Brain pericyte (primary cell): ENCODE data around the gene DHX15.
"Not testable (repeated sequence)": the region's sequence is repeated elsewhere in the genome, so short reads cannot be mapped to it uniquely, and the experiment has no call there.

Experiments used
- DNase-seq: peaks from one replicate; pipeline ENCODE4 v3.0.0-alpha.2; 2012; ENCODE audit warnings: low read depth, low spot score

Gene DHX15

DNA sequence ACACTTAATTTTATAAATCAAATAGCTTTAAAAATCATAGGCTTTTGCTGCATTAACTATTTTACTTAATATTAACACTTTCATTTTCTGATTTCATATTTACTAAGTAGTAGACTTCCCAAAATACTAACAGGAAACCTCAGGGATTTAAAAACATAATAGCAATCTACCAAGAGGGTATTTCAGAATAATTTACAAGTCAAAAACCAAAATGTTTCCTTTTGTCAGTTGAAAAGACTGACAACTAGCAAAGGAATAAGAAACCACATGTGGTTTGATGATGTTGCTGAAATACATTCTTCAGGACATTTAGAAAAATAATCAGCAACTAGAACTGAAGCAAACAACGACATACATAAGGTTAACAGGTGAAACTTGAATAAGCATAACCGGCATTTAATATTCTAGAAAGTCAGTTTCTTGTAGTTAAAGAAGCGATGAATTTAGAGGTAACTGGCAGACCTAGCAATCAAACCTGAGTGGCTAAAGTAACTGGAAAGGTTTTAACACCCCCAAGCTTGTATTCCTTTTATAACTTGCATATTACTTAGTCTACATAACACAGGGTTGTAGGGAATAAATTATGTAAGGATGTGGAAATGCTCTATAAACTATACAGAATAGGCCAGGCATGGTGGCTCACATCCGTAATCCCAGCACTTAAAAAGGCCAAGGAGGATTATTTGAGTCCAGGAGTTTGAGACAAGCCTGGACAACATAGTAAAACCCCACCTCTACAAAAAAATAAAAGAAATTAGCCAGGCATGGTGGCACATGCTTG lies 40.0 kb downstream of the DHX15 start:
- no peak for DNase-seq

DNA sequence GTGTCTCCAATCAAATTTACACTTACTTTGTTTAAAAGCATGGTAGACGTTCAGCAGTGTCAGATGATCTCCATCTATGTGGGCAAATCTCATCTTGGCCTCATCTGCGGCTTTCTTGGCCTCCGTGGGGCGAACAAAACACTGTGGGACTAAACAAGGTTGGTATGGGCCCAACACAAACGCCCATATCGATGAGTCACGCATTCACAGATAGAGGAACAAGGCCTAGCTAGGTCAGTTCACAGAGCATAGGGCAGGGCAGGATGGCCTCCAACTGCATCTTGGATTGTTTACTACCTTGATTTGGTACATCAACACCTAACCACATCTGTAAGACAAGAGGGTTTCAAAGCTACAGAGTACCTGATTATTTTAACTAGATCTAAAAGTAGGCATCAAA lies 47.3 kb downstream of the DHX15 start:
- no peak for DNase-seq

DNA sequence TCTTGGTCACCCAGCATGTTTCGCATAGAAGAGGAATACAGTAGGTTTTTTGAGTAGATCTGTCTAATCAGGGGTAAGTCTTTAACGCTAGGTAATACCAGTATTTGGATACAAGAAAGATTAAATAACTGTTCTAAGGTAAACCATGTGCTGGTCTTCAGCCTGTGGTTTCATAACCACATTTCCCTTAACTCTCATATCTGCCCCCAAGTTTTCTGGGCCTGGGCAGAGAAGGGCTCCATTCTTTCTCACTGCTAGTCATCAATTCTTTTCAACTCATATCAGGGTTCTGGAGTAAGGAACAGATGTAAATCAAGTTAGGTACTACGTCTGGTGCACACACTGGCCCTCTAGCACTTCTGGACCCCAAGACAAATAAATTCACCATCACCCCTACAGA lies 49.0 kb downstream of the DHX15 start:
- no peak for DNase-seq

DNA sequence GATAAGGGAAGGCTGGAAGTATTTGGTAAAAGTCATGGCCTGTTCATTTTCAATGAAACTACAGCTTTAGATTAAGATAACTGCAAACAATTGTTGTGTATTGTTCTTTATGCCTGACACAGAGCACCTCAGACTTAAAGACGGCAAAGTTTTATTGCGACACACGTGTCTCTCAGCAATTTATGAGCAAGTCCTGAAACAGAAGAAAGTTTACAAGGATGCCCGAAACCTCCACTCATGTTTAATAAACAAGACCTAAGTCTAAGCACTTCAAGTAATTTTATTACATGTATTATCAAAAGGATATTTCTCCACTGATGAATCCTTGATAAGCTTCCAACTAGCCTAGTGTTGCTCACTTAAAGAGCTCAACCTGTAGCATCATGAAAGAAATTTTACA lies 51.0 kb downstream of the DHX15 start:
- no peak for DNase-seq

DNA sequence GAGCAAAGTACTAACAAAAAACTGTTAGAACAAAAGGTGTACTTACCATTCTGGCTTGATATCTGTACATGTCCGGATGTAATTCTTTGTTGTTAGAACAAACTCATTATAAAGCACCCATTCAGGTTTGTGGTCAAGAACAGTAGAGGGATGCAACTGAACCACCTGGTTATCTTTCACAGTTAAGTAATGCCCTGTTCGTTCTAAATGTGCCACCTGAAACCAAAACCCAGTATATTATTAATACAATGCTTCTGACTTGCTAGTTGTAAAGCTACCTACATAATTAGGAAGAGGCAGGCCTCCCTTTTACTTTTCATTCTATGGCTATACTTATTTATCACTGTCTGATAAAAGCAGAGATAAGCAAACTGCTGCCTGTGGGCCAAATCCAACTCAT lies 54.8 kb downstream of the DHX15 start:
- no peak for DNase-seq

DNA sequence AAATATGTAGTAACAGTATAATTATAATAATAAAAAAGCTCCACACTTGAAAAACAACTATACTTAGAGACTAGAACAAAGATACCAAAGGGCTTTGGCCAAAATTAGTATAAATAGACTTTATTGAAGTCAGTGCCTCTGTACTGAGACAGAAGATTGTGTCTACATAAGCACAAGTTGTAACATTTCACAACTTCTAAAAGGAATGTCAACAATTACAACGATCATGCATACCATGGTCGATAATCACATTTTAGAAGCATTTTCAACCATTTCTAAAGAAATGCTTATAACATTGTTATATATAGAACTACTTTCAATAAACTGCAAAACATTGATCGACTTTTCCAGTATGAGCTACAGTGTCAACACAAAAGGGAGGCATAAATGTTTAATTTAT lies 57.0 kb downstream of the DHX15 start:
- DNase-seq = no peak

DNA sequence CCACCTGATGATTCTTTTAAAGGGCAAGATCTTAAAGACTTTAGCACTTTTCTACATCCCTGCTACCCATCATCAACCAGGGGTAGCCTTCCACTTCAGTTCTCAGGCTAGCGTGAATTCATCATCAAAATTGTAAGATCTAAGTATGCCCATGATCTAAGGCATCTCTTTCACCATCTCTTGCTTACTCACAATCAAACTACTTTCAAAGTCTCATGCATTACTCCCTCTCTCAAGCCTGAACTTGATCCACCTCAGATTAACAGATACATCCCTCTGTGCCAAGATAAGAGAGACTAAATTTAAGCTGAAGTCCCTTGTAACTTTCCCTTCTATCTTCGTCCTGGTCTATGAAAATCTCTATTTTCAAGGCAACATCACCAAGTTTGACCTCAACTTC lies 62.8 kb downstream of the DHX15 start:
- no peak for DNase-seq

DNA sequence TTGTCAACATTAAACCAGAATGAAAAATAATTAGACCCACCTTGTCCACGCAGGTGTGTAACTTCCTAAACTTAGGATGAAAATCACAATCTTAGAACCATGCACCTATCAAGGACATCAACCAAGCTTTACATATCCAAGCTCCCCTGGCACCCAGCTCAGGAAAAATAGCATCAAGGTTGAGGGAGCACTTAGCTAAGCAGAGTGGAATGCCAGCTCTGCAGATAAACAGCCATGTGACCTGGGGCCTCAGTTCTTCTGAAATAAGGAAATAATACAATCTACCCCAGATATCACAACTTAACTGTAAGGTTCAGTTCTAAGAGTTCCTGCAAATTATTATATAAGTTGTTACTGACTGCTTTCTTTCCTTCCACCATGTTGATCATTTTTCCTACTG lies 64.7 kb downstream of the DHX15 start:
- DNase-seq = no peak

DNA sequence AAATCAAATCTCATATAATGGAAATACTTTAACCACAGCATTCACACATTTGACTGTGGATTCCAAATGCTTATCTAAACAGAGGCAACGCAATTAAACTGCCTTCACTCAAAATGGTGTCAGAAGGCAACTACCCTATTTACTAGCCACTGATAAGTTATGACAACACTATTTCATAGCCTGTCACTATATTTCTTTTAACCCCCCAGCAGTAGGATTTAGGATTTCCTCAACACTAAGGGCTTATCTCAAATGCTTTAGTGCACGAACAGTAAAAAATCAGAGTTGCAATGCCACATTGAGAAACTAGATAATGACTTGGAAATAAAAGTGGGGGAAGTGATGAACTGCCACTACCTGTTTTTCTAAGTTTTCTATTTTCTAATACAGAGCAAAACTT lies 66.7 kb downstream of the DHX15 start:
- DNase-seq = no peak

DNA sequence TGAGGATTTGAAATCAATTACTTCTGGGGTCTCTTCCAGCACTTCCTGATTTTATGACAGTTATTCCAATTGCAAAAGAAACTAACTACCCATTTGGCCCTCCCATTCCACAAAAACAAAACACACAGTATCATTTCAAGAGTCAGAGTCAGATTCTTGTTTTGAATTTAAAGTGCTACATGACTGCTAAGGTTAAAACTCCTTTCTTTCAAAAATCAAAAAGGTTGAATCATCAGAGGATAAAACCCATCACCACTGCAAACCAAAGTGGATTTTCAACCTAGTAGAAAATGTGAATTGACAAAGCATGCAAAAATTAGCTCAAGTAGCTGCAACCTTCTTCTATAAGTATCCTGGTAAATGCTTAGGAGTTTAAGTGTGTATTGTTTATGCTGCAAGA lies 67.4 kb downstream of the DHX15 start:
- no peak for DNase-seq

DNA sequence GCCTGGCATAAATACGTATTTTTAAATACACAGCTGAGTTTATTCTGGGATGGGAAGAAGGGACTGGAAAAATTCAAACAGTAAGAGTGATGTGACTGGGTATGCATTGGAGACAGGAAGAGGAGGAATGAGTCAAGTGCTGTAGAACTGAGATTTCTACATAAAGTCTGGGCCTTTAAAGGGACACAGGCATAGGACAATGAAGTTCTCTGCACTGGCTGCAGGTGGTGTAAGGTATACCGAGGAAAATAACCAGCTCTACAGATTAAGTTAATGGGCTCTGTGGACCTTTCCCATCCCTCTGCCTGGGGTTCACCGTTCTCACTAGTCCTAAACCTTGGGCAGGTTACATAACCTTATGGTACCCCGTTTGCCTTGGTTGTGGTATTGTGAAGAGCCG lies 68.7 kb downstream of the DHX15 start:
- DNase-seq = no peak

DNA sequence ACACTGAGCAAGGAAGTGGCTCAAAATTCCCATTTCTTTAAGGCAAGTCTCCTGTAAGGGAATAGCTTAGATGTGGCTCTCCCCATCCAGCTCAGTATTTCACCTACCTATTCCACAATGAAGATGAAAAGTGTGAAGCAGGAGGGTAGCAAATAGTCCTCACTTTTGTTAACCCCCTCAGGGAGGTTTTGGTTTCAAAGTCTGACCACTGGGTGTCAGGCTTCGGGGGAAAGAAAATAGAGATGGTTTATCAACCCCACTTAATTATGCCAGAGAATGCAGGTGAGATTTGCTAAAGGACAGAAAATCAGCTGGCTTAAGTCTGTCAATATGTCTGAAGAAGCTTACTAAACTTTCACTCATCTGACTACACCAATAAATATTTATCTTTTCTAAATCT lies 69.5 kb downstream of the DHX15 start:
- no peak for DNase-seq

DNA sequence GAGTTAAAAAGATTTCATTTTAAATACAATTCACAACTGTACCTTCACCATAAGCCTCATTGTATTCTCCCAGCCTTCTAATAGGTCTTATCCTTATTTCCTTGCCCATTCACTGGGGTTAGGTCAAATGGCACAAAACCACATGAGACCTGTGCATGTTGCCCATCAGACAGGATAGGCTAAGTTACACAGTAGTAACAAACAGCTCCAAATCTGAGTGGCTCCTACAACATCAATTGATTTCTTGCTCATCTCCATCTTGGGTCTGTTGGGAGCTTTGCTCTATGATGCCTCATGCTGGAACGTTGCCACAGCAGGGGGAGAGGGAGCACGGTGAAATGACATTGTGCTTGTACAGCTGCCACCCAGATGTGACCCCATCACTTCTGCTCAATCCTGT lies 70.6 kb downstream of the DHX15 start:
- no peak for DNase-seq

DNA sequence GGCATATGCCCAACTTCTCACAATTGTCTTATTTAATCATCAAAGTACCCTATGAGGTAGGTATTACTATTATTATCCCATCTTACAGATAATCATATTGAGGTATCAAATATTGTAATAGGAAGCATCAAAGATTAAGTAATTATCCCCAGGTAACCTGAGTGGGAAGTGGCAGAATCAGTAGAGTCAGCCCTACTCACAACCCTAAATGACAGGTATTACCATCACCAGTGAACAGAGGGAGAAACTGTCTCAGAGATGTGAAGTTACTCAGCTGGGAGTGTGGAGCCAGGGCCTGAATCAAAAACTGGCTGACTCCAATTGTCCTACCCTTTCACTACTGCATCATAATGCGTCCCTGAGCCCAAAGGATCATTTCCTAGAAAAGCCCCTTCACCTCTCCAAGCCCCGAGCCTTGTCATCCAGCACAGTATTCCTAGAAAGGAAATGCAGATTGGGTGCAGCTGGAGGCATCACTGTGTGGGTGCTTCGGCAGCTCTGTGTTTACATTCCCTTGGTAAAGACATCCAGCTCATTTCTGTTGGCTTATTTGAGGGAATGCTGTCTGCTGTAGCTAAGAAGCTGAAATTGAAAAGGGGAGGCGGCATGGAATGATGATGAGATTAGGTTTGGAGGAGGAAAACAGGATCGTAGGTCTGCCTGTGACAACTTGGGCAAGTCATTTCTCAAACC lies 72.8 kb downstream of the DHX15 start:
- DNase-seq = no peak

DNA sequence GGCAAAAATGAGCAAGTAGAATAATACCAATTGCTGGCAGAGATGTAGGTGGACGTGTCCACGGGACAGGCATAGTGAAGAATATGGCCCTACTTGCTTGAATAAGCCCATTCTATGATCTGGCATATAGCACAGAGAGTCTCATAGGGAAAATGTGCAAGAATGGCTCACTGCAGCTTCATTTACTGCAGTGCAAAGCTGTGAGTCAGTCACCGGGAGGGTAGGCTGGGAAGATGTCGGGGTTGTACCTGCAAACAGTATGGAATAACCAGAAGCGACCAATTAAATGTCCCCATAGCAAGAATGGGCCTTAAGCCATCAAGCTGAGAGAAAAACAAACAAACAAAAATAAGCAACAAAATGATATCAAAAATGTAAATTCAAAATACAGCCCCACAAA lies 74.3 kb downstream of the DHX15 start:
- DNase-seq = no peak

DNA sequence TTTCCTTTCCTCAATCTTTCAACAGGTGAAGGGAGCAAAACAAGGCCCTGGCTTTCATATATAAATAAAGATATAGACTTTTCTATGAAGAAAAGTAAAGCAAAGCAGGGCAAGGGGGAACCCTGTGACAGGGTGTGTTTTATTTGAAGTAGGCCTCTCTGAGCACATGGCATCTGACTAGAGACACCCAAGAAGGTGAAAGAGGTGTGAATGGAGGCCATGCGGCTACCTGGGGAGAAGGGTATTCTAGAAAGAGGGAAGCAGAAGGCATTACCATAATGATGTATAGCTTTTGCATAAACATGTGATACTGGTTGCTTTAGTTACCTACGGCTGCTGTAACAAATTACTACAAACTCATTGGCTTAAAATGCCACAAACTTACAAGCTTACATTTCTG lies 75.8 kb downstream of the DHX15 start:
- DNase-seq = no peak

DNA sequence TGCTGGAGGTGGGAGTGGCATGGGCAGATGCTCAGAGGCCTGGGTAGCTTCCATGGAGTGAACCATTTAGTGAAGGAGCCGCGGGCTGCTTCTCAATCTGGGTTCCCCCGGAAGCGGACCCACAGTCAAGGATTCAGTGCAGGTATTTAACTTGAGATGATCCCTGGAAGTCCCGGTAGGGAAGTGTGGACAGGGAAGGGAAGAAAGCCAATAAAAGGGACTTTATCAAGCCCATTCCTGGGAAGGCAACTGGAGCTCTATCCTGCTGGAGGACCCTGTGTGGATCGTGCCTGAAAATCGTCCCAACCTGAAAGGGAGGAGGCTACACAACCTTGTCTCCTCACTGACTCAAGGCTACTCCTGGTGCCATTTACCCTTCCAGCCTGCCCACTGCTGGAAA lies 76.9 kb downstream of the DHX15 start:
- DNase-seq = no peak

DNA sequence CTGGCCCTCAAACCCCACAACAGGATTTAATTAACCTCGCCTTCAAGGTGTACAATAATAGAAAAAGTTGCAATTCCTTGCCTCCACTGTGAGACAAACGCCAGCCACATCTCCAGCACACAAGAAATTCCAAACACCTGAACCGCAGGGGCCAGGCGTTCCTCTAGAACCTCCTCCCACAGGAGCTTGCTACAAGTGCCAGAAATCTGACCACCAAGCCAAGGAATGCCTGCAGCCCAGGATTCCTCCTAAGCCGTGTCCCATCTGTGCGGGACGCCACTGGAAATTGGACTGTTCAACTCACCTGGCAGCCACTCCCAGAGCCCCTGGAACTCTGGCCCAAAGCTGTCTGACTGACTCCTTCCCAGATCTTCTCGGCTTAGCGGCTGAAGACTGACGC lies 81.3 kb downstream of the DHX15 start:
- not testable (repeated sequence) for DNase-seq

DNA sequence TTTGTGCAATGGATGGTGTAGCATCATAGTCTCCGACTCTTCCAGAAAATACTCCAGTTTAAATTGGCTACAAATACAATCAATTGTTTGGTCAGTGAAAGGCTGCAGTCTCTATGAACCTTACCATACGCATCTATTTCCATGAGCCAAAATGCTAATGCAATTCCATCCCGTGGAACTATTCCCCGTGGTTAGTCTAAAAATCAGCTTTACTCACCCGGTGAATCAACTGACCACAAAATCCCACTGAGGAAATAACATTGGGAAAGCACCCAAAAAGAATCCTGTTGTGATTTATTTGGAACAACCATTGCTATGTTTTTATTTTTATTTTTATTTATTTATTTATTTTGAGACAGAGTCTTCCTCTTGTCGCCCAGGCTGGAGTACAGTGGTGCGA lies 87.1 kb downstream of the DHX15 start:
- DNase-seq = no peak

DNA sequence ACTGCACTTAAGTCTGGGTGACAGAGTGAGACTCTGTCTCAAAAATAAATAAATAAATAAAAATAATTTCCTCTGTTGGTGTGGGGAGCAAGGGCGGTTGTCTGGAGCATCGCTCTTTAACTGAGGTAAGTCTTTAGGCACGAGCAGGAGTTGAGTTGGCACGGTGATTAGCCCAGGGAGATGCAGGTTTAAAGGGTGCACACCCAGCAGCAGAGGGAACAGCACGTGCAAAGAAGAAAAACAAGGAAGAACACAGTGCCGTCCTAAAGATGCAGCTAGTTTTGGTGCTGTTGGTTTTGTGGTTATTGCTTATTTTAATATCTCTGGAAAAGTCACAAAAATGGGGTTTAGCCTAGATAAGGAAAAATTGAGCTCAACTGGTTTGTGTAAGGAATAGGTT lies 87.8 kb downstream of the DHX15 start:
- DNase-seq = no peak

DNA sequence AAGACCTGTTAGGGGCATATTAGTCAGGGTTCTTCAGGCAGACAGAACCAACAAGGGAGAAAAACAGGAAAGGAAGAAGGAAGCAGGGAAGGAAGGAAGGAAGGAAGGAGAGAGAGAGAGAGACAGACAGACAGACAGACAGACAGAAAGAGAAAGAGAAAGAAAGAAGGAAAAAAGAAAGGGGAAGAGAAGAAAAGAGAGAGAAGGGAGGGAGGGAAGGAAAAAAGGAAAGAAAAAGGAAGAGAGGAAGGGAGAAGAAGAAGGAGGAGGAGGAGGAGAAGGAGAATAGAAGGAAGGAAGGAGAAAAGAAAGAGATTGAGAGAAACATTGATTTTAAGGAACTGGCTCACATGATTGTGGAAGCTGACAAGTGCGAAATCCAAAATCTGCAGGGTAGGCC lies 89.0 kb downstream of the DHX15 start:
- DNase-seq = no peak

DNA sequence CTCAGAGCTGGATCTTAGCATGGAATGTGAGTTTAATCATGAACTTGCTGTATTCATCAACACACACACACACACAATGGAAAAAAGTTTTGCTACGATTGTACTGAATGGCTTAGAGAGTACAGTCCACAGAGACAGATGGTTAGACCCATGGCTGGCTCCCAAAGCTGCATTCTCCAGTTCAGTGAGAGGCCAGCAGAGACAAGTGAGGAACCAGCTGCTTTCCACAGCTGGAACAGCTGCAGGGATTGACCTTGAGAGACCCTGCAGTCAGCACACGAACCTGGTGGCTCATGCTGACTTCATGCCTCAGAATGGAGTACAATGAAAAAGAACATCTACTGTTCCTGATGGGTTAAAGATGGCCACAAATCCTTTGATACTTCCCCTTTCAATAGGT lies 94.5 kb downstream of the DHX15 start:
- DNase-seq = no peak

DNA sequence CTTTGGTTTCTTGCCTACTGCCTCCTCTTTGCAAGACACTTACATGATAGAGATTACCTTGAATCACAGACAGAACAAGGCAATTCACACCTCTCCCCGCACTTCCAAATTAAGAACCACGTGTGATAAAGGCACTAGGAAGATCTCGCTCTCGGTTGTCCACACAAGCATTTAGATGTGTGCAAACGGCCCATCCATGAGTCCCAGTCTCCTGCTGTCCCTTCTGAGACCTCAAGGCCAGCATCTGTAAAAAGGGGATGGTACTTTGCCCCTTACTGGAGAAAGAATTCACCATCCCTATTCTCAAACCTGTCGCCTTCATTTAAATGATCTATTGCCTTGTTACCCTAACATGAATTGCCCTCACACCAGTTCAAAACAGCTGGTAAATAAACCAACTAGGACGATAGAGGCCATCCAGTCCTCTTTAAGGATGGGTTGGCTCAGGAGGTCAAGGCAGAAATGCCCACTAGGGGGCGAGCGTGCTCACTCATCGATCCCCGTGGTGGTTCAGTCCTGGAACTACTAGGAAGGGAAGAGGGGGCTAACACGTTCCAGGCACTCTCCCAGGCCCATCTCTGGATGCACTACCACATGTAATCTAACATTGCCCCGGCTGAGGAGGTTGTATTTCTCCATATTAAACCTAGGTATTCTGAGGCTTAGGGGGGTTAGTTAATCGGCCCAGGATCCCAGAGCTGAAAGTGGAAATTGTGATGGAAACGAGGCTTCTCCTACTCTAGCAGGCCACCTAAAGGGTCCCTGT lies 95.8 kb downstream of the DHX15 start:
- DNase-seq = no peak
